GM10847 (cell line): ENCODE data around the gene DCT.

Source experiments
- POLR2A ChIP-seq: IDR thresholded peaks from 2 replicates; pipeline ENCODE4 v1.6.1; 2011; ENCODE audit not compliant: insufficient read length; ENCODE audit errors: extremely low read depth

Gene DCT

GRCh38 chr13:94479616-94480015, at the start of gene DCT:
TSS of gene DCT (minus strand) at chr13:94479682. CDS start at chr13:94479255, 427 bp downstream.
- TF ChIP-seq POLR2A, result no peak

- TF ChIP-seq POLR2A, result no peak
These were observed 46.3 kb upstream of the DCT start for GRCh38 chr13:94525781-94526180.

GRCh38 chr13:94524407-94524806, 44.9 kb upstream of the DCT start:
- no peak for TF ChIP-seq POLR2A

GRCh38 chr13:94520001-94520400, 40.5 kb upstream of the DCT start:
- TF ChIP-seq POLR2A, result no peak

- no peak for TF ChIP-seq POLR2A
These were observed 37.0 kb upstream of the DCT start for GRCh38 chr13:94516456-94516855.

GRCh38 chr13:94515911-94516310, 36.4 kb upstream of the DCT start:
- no peak for TF ChIP-seq POLR2A

- no peak for TF ChIP-seq POLR2A
These were observed 35.9 kb upstream of the DCT start for GRCh38 chr13:94515374-94515773.

GRCh38 chr13:94513026-94513425, 33.5 kb upstream of the DCT start:
- TF ChIP-seq POLR2A, result no peak

- TF ChIP-seq POLR2A, result no peak
These were observed 26.2 kb upstream of the DCT start for GRCh38 chr13:94505730-94506129.

GRCh38 chr13:94503851-94504250, 24.4 kb upstream of the DCT start:
- no peak for TF ChIP-seq POLR2A

GRCh38 chr13:94495806-94496205, 16.3 kb upstream of the DCT start:
- TF ChIP-seq POLR2A, result no peak

GRCh38 chr13:94494026-94494425, 14.5 kb upstream of the DCT start:
- no peak for TF ChIP-seq POLR2A

- TF ChIP-seq POLR2A, result no peak
These were observed 7.6 kb upstream of the DCT start for GRCh38 chr13:94487043-94487442.

- TF ChIP-seq POLR2A, result no peak
These were observed 4.5 kb upstream of the DCT start for GRCh38 chr13:94483970-94484369.

GRCh38 chr13:94481941-94482340, 2.5 kb upstream of the DCT start:
- TF ChIP-seq POLR2A, result no peak

- no peak for TF ChIP-seq POLR2A
These were observed 1.2 kb upstream of the DCT start for GRCh38 chr13:94480672-94481145.

- no peak for TF ChIP-seq POLR2A
These were observed 569 bp downstream of the DCT start for GRCh38 chr13:94478913-94479312.

- TF ChIP-seq POLR2A, result no peak
These were observed 9.4 kb downstream of the DCT start for GRCh38 chr13:94470126-94470525.

- no peak for TF ChIP-seq POLR2A
These were observed 14.7 kb downstream of the DCT start for GRCh38 chr13:94464771-94465170.

GRCh38 chr13:94462670-94463069, 16.8 kb downstream of the DCT start:
- no peak for TF ChIP-seq POLR2A
